Epithelial cell of umbilical artery (primary cell): ENCODE measurements around the gene MAP3K13. TPM values are rescaled to one million over a fixed set of nuclear protein-coding genes. Genes with fewer than 3 reads are reported as not detected.

Experiments used
- total RNA-seq: library from RNA; depleted of rRNA; stranded (reverse); fragments of >200 nt; gene quantifications from 2 replicates; pipeline ENCODE4 v1.2.3, GENCODE V29; 2014

MAP3K13 gene
- total RNA-seq = 19.5 and 24.5 TPM in 2 replicates

DNA sequence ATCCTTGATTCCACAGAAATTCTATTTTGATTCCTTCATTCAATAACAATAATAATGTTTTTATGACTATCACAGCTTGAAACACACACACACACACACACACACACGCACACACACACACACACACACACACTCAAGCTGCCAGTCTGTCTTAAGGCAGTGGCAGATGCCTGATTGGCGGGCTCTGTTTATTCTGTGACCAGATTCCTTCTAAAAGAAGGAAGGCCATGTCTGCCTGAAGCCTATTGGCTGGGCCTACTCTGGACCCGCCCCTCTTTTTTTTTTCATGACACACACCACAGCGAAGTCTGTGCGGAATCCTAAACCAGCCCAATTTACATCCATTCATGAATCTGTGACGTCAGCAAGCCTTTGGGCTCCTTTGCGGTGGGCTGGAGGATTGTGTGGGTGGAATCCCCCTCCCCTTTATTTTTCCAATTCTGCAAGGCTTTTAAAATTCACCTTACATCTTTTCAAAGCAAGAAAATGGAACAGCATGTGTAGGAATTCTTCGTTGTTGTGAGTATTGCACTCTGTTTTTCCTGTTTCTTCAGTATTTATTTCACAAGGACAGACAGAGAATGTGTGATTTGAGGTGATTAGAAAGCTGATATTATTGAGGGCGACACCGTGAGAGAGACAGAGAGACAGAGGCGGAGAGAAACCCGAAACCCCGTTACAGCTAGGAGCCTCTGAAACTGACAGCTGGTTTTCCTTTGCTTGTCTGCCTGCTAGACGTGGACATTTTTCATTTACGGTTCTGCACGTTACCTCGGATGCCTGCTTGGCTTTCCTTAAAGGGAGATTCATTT, at the start of gene MAP3K13:
TSS of gene MAP3K13 (plus strand) at position 287 of the 812 bp plus-strand sequence. CDS start 65,446 bp downstream, outside the sequence.

DNA sequence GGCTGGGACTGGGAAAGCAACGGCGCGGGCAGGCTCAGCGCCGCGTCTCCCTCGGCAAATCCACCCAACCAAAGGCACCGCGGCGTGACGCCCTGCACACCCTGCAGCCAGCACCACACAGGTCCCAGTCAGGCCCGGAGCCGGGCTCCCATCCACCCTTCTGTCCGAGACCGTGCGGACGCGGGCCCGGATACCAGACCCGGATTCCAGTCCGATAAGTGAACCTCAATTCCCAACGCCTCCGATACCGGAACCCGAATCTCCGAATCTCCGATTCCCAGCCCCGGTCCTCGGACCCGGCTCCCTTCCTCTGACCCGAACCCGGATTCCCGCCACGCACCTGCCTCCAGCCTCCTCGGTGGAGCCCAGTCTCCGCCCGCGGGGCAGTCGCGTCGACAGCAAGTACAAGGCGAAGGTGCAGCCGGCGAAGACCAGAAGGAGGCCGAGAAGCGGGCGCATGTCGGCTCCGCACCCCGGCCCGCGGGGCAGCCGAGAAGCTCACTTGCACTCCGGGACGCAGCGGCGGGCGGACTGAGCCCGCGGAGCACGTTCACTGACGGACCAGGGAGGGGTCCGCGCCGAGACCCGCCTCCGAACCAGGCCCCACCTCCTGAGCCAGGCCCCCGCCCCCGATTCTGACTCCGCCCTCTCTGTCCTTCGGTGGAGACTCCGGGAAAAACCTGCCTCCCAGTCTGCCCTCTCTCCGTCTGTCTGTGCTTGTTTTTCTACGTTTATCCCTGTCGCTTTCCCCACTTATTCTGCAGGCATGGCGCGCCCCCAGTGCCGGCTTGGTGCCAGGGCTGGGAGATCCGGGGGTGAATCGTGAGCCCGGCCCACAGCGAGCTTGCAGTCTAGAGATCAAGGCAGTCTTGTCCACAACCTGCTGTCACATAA, 135.8 kb downstream of the MAP3K13 start, which contains the start of gene TMEM41A:
TSS of gene TMEM41A (minus strand) at position 533 of the 894 bp plus-strand sequence. CDS start at position 459, 74 bp downstream.

Other genes with a start within 250 kb of the MAP3K13 start
- gene C3orf70, start 210.1 kb upstream of the MAP3K13 start, total RNA-seq = under 0.01 and 0.15 TPM in 2 replicates
- 2.9 and 16.1 TPM in 2 replicates for gene EHHADH, start 109.1 kb upstream of the MAP3K13 start, total RNA-seq
- 9.4 and 11.2 TPM in 2 replicates for gene TMEM41A, start 135.9 kb downstream of the MAP3K13 start, total RNA-seq
- not detected in 2 replicates for gene LIPH, start 189.5 kb downstream of the MAP3K13 start, total RNA-seq
- 39.0 and 60.6 TPM in 2 replicates for gene SENP2, start 223.2 kb downstream of the MAP3K13 start, total RNA-seq